HEK293T (cell line): ENCODE data around the gene DTNB.

Experiments
- CTCF ChIA-PET: fragments of 350-600 bp; formaldehyde crosslinking; extraction: SDS; loops from one replicate; lab custom pipeline; 2021; ENCODE audit warnings: antibody characterized with exemption, inconsistent platforms; lab: Yijun Ruan, JAX
- POLR2A ChIA-PET: fragments of 350-600 bp; formaldehyde crosslinking; extraction: SDS; loops from one replicate; lab custom pipeline; 2020; ENCODE audit warnings: antibody characterized with exemption, inconsistent platforms; lab: Yijun Ruan, JAX
- DNase-seq: peaks from one replicate; pipeline ENCODE4 v3.0.0; 2012; ENCODE audit warnings: mixed read lengths; ENCODE audit errors: extremely low spot score
- ARNT ChIP-seq: fragments of 450-650 bp; IDR thresholded peaks from 2 replicates; pipeline ENCODE4 v1.6.1; 2017; ENCODE audit warnings: mild to moderate bottlenecking
- BHLHE40 ChIP-seq: fragments of 450-650 bp; IDR thresholded peaks from 2 replicates; pipeline ENCODE4 v1.6.1; 2016; ENCODE audit warnings: mild to moderate bottlenecking, moderate library complexity, borderline replicate concordance
- CTBP1 ChIP-seq: fragments of 450-650 bp; IDR thresholded peaks from 2 replicates; pipeline ENCODE4 v1.6.1; 2016; ENCODE audit warnings: borderline replicate concordance
- ELF4 ChIP-seq: fragments of 450-650 bp; IDR thresholded peaks from 2 replicates; pipeline ENCODE4 v1.6.1; 2017; ENCODE audit warnings: antibody characterized with exemption
- FOXA1 ChIP-seq: fragments of 450-650 bp; IDR thresholded peaks from 2 replicates; pipeline ENCODE4 v1.6.1; 2016; ENCODE audit warnings: mild to moderate bottlenecking
- FOXK2 ChIP-seq: fragments of 450-650 bp; IDR thresholded peaks from 2 replicates; pipeline ENCODE4 v1.6.1; 2016; ENCODE audit warnings: mild to moderate bottlenecking
- FOXM1 ChIP-seq: fragments of 450-650 bp; IDR thresholded peaks from 2 replicates; pipeline ENCODE4 v1.6.1; 2017; ENCODE audit warnings: mild to moderate bottlenecking, borderline replicate concordance
- HDGF ChIP-seq: fragments of 450-650 bp; IDR thresholded peaks from 2 replicates; pipeline ENCODE4 v1.6.1; 2017; ENCODE audit warnings: antibody characterized with exemption, borderline replicate concordance
- L3MBTL2 ChIP-seq: fragments of 450-650 bp; conservative IDR thresholded peaks from 2 replicates; pipeline ENCODE4 v1.6.1; 2016; ENCODE audit warnings: mild to moderate bottlenecking
- LEF1 ChIP-seq: fragments of 450-650 bp; IDR thresholded peaks from 2 replicates; pipeline ENCODE4 v1.6.1; 2017; ENCODE audit warnings: mild to moderate bottlenecking, borderline replicate concordance
- NFRKB ChIP-seq: fragments of 450-650 bp; IDR thresholded peaks from 2 replicates; pipeline ENCODE4 v1.6.1; 2016; ENCODE audit warnings: mild to moderate bottlenecking, moderate library complexity
- PKNOX1 ChIP-seq: fragments of 450-650 bp; IDR thresholded peaks from 2 replicates; pipeline ENCODE4 v1.6.1; 2016
- SP1 ChIP-seq: fragments of 450-650 bp; IDR thresholded peaks from 2 replicates; pipeline ENCODE4 v1.6.1; 2017
- SUZ12 ChIP-seq: fragments of 450-650 bp; IDR thresholded peaks from 2 replicates; pipeline ENCODE4 v1.6.1; 2016; ENCODE audit warnings: mild to moderate bottlenecking
- TARDBP ChIP-seq: fragments of 450-650 bp; IDR thresholded peaks from 2 replicates; pipeline ENCODE4 v1.6.1; 2016
- ZNF384 ChIP-seq: fragments of 450-650 bp; IDR thresholded peaks from 2 replicates; pipeline ENCODE4 v1.6.1; 2016

Gene DTNB

GRCh38 chr2:25517701-25518100, 155.7 kb downstream of the DTNB start:
- CTCF ChIA-PET: interaction anchor here (0.6 kb wide), 1 partner anchor 25 kb away, joined by 7 read pairs; no protein-coding TSS in a partner anchor
- no peak for TF ChIP-seq SP1
- TF ChIP-seq PKNOX1: no peak
- TF ChIP-seq TARDBP: no peak
- TF ChIP-seq FOXM1: no peak
- no peak for TF ChIP-seq FOXK2
- no peak for TF ChIP-seq FOXA1
- TF ChIP-seq SUZ12: no peak
- TF ChIP-seq ARNT: no peak
- TF ChIP-seq HDGF: no peak
- no peak for TF ChIP-seq ELF4
- no peak for TF ChIP-seq NFRKB
- no peak for TF ChIP-seq BHLHE40
- no peak for TF ChIP-seq CTBP1
- no peak for TF ChIP-seq L3MBTL2
- no peak for TF ChIP-seq LEF1
- no peak for TF ChIP-seq ZNF384
- DNase-seq: no peak
- POLR2A ChIA-PET: no interaction called here

- TF ChIP-seq SUZ12 (no peak), BHLHE40 (no peak), LEF1 (no peak), FOXA1 (no peak), SP1 (no peak), L3MBTL2 (no peak), ARNT (no peak), PKNOX1 (no peak), NFRKB (no peak), TARDBP (no peak), FOXM1 (no peak), FOXK2 (no peak), CTBP1 (no peak)
- ChIA-PET CTCF (no interaction called here), POLR2A (no interaction called here)
- no peak for DNase-seq
These were observed 159.2 kb downstream of the DTNB start for GRCh38 chr2:25514043-25514637.

GRCh38 chr2:25512707-25513106, 160.7 kb downstream of the DTNB start:
- DNase-seq: no peak
- ChIA-PET CTCF (no interaction called here), POLR2A (no interaction called here)
- TF ChIP-seq CTBP1 (no peak), FOXA1 (no peak), NFRKB (no peak), TARDBP (no peak), PKNOX1 (no peak), HDGF (no peak), SUZ12 (no peak), FOXM1 (no peak), SP1 (no peak)

GRCh38 chr2:25506226-25506625, 167.2 kb downstream of the DTNB start:
- no peak for TF ChIP-seq BHLHE40
- TF ChIP-seq FOXM1: no peak
- no peak for TF ChIP-seq HDGF
- no peak for TF ChIP-seq SUZ12
- no peak for TF ChIP-seq NFRKB
- no peak for TF ChIP-seq FOXA1
- no peak for TF ChIP-seq FOXK2
- no peak for TF ChIP-seq CTBP1
- TF ChIP-seq ZNF384: no peak
- TF ChIP-seq TARDBP: no peak
- no peak for TF ChIP-seq PKNOX1
- TF ChIP-seq L3MBTL2: no peak
- TF ChIP-seq SP1: no peak
- TF ChIP-seq LEF1: no peak
- TF ChIP-seq ELF4: no peak
- TF ChIP-seq ARNT: no peak
- DNase-seq: no peak
- ChIA-PET POLR2A (no interaction called here), CTCF (no interaction called here)

- ChIA-PET CTCF (no interaction called here), POLR2A (no interaction called here)
- no peak for TF ChIP-seq LEF1
- no peak for TF ChIP-seq BHLHE40
- no peak for TF ChIP-seq NFRKB
- TF ChIP-seq SP1: no peak
- no peak for TF ChIP-seq ZNF384
- TF ChIP-seq FOXM1: no peak
- no peak for TF ChIP-seq ELF4
- DNase-seq: no peak
These were observed 167.8 kb downstream of the DTNB start for GRCh38 chr2:25505622-25506021.

GRCh38 chr2:25505182-25505581, 168.2 kb downstream of the DTNB start:
- DNase-seq: no peak
- POLR2A ChIA-PET: no interaction called here
- CTCF ChIA-PET: no interaction called here
- no peak for TF ChIP-seq CTBP1
- no peak for TF ChIP-seq SUZ12
- TF ChIP-seq BHLHE40: no peak
- no peak for TF ChIP-seq FOXK2
- no peak for TF ChIP-seq PKNOX1
- no peak for TF ChIP-seq FOXA1
- TF ChIP-seq ELF4: no peak
- no peak for TF ChIP-seq LEF1
- no peak for TF ChIP-seq NFRKB
- no peak for TF ChIP-seq HDGF
- TF ChIP-seq FOXM1: no peak
- TF ChIP-seq SP1: no peak
- no peak for TF ChIP-seq L3MBTL2
- TF ChIP-seq ARNT: no peak
- no peak for TF ChIP-seq TARDBP
- no peak for TF ChIP-seq ZNF384
